GM19240 (cell line): ENCODE measurements around the gene FBXO8.
"Not testable (repeated sequence)": the region's sequence is repeated elsewhere in the genome, so short reads cannot be mapped to it uniquely, and the experiment has no call there.

Source experiments
- DNase-seq: peaks from one replicate; pipeline ENCODE4 v3.0.0; 2011; ENCODE audit warnings: low spot score; ENCODE audit not compliant: insufficient read length

FBXO8 gene

DNA sequence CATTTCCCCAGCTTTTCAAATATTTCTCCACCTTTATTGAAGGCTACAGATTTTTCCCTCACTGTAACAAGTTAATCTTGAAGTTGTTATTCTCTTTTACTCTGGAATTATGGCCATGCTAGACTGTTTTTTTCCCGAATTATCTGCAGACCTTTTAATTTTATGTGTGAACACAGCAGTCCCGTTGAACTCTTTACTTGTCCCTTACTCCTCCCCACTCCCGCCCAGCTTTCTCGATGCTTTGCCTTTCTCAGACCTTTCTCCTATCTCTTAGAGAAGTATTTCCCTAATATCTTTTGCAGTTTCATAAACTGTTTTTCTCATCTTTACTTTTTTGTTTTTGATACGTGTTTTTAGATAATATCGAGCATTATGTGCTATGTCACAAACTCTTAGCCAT lies 1.0 kb upstream of the FBXO8 start:
- DNase-seq, result no peak

DNA sequence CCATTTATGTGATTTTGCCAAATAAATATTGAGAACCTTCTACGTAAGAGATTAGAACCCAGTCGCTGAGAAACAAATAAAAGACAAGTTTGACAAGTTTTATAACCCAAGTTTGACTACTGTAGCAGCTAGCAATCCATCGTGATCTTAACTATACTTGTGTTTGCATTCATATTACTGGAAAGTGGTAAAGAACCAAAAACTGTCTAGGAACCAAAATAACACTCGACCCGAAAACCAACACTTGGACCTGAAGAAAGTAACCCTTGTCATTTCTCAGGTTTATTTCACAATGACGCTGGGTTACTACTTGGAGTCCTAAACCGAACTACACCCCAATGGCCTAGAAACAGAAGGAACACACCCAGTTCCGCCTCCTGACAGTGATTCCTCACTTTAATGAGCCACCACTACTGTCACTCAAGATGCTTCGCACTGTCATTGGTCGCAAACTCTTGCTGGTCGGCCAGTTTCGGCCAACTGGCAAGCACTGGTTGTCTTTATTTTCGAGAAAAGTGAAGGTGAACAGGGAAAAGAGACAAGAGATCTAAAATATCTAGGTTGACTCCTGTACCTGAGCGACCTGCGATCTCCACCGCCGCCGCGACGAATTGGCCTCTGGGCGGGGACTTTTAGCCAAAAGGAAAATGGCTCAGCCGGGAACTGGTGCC lies 496 bp downstream of the FBXO8 start:
- DNase-seq, result peak; percentile 61

DNA sequence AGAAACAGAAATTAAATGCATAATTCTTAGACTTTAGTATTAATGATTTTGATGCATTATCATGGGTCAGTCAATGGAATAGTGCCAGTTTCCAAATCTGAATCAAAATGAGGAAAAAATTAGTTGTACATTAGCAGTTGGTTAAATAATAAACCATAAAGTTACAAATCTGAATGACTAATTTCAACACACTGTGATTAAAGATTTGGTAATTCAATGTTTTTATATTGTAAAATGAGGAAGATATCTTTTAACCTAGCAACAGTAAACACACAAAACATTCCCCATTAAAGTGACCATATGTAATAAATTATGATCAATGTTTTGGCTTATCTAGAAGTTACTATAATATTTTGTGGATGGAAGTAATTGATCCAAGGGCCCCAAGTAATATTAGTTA lies 1.6 kb downstream of the FBXO8 start:
- no peak for DNase-seq

DNA sequence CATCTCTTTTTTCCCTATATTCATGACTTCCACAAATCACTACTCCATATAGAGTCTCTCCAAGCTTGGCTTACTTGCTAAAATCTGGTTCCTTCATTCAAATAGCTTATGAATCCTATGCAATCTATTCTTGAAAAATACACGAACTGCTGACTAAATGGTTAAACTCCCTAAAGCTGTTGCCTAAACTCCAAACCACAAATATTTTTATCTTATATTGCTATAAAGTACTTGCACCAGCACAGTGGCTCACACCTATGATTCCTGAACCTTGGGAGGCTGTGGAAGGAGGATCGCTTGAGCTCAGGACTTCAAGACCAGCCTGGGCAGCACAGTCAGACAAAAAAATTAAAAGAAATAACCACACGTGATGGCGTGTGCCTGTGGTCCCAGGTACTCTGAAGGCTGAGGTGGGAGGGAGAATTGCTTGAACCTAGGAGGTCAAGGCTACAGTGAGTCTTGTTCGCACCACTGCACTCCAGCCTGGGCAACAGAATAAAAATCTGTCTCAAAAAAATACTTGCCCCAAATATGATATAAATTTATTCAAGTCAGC lies 2.2 kb downstream of the FBXO8 start:
- DNase-seq, result no peak

DNA sequence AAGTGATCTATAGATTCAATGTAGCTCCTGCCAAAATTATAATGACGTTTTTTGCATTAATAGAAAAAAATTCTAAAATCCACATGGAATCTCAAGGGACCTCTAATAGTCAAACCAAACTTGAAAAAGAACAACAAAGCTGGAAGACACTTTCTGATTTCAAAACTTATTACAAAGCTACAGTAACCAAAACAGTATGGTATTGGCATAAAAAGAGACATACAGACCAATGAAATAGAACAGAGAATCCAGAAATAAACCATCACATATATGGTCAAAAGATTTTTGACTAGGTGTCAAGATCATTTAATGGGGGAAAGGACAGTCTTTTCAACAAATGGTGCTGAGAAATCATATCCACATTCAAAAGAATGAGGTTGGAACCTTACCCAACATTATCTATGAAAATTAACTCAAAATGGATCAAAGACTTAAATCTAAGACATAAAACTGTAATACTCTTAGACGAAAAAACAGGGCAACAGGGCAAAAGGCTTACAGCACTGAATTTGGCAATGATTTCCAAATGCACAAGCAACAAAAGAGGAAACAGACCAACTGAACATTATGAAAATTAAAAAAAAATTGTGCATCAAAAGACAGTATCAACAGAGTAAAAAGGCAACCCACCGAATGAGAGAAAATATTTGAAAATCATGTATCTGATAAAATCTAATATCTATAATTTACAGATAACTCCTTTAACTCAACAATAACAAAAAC lies 3.9 kb downstream of the FBXO8 start:
- DNase-seq, result no peak

DNA sequence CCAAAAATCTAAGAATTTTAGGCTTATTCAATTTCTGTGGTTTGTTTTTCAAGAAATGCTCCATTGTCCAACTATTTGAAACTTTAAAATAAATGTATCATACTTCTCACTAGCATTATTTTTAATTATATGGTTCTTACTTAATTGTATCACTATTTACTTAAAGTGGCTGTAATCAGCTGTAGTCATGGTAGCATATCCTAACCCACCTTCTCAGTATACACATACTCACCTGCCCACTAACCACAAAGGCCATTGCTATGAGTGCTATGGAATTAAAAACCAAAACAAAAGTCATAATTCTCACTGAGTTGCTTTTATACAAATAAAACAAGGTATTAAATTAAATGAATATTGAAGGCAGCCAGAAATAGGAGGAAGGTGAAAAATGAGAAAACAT lies 5.0 kb downstream of the FBXO8 start:
- DNase-seq, result no peak

DNA sequence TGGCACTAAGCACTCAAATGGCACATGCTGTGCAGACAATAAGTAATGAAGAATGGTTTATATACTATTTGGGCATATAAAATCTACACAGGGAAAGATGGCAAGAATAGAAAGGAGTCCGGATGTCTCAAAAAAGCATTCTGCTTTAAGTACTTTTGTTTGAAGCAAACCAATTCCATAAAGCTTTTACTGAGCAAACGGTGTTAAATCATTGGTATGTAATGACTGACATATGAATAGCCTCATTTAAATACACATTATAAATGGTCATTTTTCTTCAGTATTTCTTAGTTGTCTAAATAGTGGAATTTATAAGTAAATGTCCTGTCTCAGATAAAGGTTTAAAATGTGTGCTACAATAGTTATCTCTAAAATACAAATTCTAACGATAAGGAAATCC lies 6.0 kb downstream of the FBXO8 start:
- DNase-seq, result no peak

DNA sequence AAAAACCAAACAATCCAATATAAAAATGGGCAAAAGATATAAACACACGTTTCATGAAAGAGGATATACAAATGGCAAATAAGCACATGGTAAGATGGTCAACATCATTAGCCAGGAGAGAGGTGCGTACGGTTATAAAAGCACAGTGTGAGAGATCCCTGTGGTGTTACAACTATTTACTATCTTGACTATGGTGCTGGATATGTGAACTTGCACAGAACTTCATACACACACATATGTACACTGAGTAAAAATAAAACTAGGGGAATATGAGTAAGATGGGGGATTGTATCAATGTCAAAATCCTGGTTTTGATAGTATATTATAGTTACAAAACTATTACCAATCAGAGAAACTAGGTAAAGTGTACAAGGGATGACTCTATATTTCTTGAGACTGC lies 8.4 kb downstream of the FBXO8 start:
- DNase-seq, result no peak

DNA sequence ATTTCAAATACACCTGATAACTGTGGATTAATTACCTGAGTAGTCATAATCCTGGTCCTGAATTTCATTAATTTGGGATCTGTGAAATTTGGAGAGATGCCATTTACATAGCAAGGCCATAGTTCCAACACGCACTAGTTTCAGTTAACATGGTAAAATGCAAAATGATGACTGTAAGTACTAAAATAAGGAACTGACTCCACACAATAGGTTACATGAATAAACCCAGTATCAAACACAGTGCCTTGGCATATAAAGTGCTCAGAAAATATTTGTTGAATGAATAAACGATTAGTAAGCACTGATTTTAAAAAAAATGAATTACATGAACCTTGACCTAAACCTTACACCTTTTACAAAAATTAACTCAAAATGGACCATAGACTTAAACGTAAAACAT lies 9.0 kb downstream of the FBXO8 start:
- no peak for DNase-seq

DNA sequence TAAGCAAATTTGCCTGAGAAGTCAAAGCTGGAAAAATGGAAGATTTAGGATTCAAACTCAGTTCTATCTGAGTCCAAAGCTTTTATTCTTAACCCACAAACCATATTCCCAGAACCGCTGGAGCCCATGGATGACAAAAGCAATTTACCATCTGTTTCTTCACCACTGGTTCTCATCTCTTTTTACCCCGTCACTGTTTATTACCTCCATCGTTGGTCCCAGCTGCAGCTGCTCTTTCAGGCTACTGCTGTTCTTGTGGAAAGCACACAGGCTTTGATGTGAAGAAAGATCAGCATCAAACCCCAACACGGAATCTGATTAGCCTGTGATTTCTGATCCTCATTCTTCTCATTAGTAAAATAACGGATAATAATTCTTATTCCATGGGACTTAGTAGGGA lies 9.5 kb downstream of the FBXO8 start:
- DNase-seq, result no peak

DNA sequence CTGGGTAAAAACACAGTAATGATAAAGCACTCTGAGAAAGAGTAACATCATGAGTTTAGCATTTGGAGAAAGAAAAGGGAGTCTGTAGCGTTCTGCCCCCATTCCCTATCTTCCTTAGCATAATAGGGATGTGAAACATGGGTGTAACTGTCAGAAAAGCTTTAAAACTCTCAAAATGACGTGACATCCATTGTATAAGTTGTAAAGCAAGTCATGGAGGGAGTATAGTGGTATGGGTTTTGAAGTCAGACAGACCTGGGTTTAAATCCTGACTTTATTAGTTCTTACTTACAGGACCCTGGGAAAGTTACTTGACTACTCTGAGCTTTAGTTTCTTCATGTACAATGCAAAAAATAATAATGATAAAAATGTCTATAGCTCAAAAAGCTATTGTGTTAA lies 17.1 kb downstream of the FBXO8 start:
- DNase-seq, result no peak

DNA sequence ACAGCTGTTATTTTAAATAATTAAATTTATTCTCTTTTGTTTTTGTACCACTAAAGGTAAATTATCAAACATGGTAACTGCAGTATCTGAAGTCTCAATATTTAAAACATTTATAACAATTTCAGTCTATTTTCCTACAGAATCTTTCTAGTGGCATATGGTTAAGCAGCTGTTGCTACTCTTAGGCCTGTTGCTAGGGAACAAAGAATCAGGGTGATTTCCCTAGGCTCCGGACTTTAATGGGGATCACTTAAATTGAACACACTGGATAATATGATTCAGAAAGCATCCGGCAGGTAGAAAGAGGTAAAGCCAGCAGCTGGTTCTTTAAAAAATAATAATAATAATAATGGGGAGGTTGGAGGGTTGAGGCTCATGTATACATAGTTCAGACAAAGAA lies 17.6 kb downstream of the FBXO8 start:
- DNase-seq, result no peak

DNA sequence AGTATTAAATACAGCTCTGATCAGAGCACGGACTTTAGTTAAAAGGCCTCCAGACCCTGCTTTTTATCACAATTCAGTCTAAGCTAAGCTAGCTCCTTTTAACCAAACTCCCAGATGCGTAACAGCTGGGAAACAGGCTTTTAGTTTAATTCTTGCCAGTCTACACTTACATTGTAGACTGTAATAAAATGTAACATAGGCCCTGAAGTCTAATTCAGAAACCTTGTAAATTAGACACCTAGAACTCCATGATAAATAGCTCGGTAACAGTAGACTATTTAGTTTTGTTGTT lies 20.1 kb downstream of the FBXO8 start:
- no peak for DNase-seq

DNA sequence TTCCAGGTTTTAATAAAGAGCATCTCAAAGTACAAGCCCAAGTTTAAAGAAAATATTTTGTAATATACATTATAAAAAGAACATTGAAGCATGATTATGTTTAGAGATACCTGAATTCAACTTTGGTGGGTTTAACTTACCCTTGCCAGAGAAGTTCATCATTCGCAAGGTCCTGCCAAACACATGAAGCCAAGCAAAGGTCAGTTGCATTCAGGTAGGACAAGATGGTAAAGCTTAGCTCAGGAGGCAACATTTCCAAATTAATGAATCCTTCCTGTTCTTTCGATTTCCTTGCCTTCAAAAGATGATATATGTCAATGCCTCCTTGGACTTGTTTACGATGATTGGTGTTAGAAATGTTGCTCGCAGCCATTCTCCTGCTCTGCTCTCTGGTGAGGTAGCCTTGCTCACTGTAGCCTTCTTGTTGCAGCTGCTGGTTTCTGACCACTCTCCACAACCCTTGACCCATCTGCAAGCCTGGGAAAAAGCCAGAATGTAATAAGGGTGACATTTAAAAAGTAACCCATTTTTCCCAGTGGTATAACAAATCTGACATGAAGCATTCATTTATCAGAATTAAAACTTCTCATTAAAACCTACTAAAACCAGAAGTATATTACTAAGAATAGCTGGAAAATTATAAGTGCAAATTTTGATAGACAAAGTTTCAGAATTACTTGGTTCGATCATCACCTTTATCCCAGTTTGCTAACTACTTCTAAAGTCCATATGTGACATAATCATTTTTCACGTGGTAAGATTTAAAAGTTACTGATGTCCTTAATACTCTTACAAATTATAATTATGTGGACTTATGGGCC lies 20.6 kb downstream of the FBXO8 start:
- DNase-seq, result no peak

DNA sequence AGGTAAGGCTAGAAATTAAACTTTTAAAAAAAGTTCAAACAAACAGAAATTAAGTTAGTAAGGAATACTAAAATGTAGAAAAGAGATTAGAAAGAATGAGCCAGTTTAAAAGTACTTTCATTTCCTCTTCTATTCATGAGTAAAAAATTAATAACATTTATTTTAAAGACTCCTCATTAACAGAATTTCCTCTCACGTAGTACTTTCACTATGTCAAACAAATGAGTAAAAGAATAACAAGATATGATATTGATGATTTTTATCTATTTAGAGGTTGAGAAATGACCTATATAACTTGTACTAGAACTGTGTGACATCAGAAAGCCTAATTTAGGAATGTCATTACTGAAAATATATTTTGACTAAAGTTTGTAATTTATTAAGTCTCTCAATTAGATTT lies 22.0 kb downstream of the FBXO8 start:
- DNase-seq, result not testable (repeated sequence)

DNA sequence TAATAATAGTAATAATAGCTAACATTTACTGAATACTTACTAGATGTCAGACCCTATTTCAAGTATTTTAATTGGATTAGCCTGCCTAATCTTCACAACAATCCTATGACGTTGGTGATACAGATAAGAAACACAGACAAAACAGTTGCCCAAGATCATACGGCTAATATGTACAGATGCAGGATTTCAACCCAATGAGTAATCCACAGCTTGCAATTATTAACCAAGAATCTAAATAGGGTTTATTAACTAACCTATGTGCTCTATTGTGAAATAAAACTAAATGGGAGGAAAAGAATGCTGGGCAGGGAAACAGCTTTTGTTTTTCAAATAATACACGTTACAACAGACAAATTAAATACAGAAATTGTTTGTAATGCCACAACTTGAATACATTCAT lies 23.4 kb downstream of the FBXO8 start:
- DNase-seq, result no peak

DNA sequence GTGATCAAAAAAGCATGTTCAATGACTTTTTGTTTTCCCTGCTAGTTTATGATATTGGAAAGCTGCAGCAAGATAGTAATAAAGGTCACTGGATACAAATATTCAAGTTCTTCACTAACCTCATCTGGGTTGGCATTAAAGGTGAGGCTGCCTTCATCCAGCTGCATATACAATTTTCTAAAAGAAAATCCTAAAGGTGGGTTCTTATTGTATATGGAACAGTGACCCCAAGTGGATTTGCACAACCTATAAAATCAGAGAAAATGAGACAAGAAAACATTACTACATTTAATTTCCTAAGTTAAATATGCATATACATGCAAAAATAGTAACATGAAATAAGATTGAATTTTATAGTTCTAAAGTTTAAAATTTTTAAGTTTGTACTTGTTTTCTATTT lies 23.9 kb downstream of the FBXO8 start:
- no peak for DNase-seq

DNA sequence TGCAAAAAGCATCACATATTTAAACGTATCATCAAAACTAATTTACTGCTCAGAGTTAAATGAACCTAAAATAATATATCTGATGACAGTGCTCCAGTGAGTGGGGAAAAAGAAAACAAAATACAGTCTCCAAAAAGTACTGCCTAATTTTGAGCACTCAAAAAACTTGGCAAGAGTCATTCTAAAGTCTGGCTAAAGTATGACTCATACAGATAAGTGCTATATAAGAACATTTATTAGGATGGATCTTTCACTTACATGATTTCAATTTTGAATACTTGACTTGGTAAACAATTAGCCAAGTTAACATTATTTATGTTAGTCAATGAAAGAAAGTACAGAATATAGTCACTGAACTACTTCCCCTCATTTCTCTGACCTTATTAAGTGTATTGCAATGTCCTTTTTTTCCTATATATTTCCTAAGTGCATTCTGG lies 27.2 kb downstream of the FBXO8 start:
- no peak for DNase-seq

DNA sequence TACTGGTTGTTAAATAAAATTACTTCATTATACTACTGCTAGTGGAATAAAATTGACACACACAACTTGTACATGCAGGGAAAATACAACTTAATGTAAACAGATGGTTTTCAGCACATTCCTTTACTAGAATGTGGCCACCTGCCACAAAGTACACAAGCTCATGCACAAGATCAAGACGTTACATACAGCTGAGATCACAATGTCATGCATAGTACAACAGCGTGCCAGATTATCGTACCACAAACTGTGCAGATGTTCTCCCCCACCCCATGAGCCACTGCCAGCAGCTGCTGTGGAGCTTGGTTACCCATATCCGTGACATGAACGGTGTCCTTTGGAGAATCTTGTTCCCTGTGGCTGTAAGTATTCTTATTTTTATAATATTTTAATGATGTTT lies 27.7 kb downstream of the FBXO8 start:
- DNase-seq, result no peak

DNA sequence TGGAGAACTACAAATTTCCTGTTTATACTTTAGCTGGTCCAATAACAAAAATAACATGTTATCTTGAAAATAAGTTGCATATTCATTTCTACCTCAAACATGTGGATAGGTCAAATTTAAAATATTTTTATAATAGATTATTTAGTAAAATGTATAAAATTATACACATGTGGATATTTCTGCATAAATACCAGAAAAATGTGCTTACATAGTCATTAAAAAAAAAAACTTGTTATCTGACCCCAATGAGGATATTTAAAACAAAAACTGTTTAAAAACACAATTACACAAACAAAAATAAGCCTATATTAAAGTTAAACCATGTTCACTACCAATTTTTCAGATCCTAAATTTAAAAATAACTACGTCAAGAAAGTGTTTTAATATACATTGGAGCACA lies 28.1 kb downstream of the FBXO8 start:
- DNase-seq, result no peak

DNA sequence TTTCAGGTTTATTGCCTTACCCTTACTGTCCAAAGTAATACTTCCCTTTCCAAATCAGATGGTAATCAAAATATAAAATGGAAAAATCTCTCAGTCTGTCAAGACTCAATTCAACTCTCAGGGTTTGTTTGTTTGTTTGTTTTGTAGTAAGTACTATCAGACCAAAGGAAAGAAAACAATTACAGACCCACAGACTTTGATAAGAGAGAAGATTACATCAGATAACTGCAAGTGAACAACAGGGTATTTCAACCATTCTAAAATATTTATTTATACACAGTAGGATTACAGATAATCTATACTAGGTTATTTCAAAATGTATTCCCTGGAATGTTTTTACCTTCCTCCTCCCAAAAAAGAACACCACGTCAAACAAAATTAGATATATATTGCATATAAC lies 28.9 kb downstream of the FBXO8 start:
- no peak for DNase-seq

DNA sequence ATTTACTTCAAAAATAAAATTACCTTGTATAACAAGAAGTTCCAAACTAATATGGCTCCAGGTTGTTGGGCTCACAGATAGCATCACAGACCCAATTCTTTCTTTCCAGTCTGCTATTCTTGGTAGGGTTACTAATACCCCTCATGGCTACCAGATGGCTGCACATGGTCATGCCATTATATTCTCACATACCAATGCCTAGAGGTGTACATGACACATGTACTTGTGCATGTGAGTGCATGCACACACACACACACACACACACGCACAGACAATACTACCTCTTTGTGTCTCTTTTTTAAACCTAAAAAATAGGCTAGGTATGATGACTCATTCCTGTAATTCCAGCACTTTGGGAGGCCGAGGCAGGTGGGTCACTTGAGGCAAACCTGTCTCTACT lies 31.1 kb downstream of the FBXO8 start:
- DNase-seq, result no peak
